ENCODE measurements around the gene INCA1. TPM values are rescaled to one million over a fixed set of nuclear protein-coding genes. Genes with fewer than 3 reads are reported as not detected.
A peak's percentile ranks its signal among the peaks of the same experiment; 100 is the strongest.

The INCA1 gene
- total and polyA plus RNA-seq, 2 of the 13 experiments (the other 11 are each of a cell fraction or from before 2014, with no cell fraction given) = 0.93 to 2.6 TPM

DNA sequence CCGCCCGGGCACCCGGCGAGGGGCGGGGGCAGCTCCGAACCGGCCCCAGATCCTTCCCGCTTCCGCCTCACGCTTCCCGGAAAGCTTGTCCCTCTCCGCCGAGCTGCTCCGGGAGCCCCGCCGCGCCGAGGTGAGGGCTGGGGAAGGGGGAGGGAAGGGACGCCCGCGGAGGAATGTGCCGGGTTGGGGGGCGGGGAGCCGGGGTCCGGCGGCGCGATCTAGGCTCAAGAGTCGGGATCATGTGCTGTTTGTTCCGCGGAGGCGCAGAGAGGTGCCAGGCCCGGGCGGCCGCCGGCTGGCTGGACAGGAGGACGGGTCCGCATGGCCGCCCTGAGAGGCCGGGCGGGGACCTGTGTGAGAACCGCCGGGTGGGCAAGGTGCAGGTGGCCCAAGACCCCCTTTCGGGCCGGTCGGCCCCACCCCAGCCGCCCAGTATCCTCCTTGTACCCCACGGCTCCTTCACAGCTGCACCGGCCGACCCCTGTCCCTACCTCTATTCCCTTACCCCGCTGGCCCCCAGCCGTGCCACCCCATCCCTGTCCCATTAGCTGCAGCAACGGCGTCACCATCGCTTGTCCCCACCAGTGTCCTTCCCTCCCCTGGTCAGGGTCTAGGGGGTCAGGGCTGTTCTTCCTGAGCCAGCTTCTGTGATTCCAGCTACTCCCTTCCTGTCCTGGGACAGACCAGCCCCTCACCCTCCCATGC, 857 bp upstream of the INCA1 start (continued):
- TF ChIP-seq, protein P1, sequence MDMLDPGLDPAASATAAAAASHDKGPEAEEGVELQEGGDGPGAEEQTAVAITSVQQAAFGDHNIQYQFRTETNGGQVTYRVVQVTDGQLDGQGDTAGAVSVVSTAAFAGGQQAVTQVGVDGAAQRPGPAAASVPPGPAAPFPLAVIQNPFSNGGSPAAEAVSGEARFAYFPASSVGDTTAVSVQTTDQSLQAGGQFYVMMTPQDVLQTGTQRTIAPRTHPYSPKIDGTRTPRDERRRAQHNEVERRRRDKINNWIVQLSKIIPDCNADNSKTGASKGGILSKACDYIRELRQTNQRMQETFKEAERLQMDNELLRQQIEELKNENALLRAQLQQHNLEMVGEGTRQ (IDR thresholded peaks at IDR 0.05; ENCODE audit: low read depth, low read length) = no peak
- TF ChIP-seq, protein P1 (CRISPR knock-in tag; IDR thresholded peaks at IDR 0.05; ENCODE audit: borderline replicate concordance) = no peak
- no peak for TF ChIP-seq HNRNPH1 (optimal IDR thresholded peaks at IDR 0.05; ENCODE audit: low read depth, low read length)
- 0 out of 2 replicates have a peak, but pooled peaks have one; percentile 32 for TF ChIP-seq PAX8 (CRISPR knock-in tag; IDR thresholded peaks at IDR 0.05; ENCODE audit: borderline replicate concordance)
- no peak for TF ChIP-seq ZNF256 (CRISPR knock-in tag; conservative IDR thresholded peaks at IDR 0.05)
- TF ChIP-seq, protein P2, sequence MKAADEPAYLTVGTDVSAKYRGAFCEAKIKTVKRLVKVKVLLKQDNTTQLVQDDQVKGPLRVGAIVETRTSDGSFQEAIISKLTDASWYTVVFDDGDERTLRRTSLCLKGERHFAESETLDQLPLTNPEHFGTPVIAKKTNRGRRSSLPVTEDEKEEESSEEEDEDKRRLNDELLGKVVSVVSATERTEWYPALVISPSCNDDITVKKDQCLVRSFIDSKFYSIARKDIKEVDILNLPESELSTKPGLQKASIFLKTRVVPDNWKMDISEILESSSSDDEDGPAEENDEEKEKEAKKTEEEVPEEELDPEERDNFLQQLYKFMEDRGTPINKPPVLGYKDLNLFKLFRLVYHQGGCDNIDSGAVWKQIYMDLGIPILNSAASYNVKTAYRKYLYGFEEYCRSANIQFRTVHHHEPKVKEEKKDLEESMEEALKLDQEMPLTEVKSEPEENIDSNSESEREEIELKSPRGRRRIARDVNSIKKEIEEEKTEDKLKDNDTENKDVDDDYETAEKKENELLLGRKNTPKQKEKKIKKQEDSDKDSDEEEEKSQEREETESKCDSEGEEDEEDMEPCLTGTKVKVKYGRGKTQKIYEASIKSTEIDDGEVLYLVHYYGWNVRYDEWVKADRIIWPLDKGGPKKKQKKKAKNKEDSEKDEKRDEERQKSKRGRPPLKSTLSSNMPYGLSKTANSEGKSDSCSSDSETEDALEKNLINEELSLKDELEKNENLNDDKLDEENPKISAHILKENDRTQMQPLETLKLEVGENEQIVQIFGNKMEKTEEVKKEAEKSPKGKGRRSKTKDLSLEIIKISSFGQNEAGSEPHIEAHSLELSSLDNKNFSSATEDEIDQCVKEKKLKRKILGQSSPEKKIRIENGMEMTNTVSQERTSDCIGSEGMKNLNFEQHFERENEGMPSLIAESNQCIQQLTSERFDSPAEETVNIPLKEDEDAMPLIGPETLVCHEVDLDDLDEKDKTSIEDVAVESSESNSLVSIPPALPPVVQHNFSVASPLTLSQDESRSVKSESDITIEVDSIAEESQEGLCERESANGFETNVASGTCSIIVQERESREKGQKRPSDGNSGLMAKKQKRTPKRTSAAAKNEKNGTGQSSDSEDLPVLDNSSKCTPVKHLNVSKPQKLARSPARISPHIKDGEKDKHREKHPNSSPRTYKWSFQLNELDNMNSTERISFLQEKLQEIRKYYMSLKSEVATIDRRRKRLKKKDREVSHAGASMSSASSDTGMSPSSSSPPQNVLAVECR (CRISPR knock-in tag; IDR thresholded peaks at IDR 0.05; ENCODE audit: borderline replicate concordance) = 0 out of 2 replicates have a peak, but pooled peaks have one; percentile 28
- TF ChIP-seq HNRNPK (IDR thresholded peaks at IDR 0.05; ENCODE audit: low read depth, low read length, poor library complexity, severe bottlenecking) = peak; percentile 48
- no peak for TF ChIP-seq RBAK (CRISPR knock-in tag; IDR thresholded peaks at IDR 0.05)
- peak; percentile 54; the same call in 1 of the 2 replicates for TF ChIP-seq ZNF543 (CRISPR knock-in tag; IDR thresholded peaks at IDR 0.05)
- TF ChIP-seq ZFP36L2 (CRISPR knock-in tag; IDR thresholded peaks at IDR 0.05) = no peak
- no peak for TF ChIP-seq ZNF605 (CRISPR knock-in tag; IDR thresholded peaks at IDR 0.05)
- TF ChIP-seq KAT7 (CRISPR knock-in tag; IDR thresholded peaks at IDR 0.05; ENCODE audit: borderline replicate concordance) = peak; percentile 63; the same call in 1 of the 2 replicates
- 0 out of 2 replicates have a peak, but pooled peaks have one; percentile 6 for TF ChIP-seq HES4 (CRISPR knock-in tag; IDR thresholded peaks at IDR 0.05; ENCODE audit: borderline replicate concordance)
- peak; percentile 4; the same call in 1 of the 2 replicates for TF ChIP-seq DMAP1 (CRISPR knock-in tag; IDR thresholded peaks at IDR 0.05)
- TF ChIP-seq KLF11 (CRISPR knock-in tag; IDR thresholded peaks at IDR 0.05) = no peak
- 0 out of 2 replicates have a peak, but pooled peaks have one; percentile 3 for TF ChIP-seq HOXA3 (CRISPR knock-in tag; IDR thresholded peaks at IDR 0.05)
- TF ChIP-seq, protein P3, sequence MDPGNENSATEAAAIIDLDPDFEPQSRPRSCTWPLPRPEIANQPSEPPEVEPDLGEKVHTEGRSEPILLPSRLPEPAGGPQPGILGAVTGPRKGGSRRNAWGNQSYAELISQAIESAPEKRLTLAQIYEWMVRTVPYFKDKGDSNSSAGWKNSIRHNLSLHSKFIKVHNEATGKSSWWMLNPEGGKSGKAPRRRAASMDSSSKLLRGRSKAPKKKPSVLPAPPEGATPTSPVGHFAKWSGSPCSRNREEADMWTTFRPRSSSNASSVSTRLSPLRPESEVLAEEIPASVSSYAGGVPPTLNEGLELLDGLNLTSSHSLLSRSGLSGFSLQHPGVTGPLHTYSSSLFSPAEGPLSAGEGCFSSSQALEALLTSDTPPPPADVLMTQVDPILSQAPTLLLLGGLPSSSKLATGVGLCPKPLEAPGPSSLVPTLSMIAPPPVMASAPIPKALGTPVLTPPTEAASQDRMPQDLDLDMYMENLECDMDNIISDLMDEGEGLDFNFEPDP (CRISPR knock-in tag; conservative IDR thresholded peaks at IDR 0.05) = peak; percentile 87; the same call in 1 of the 2 replicates
- peak; percentile 36 for TF ChIP-seq ZMYM4 (CRISPR knock-in tag; IDR thresholded peaks at IDR 0.05)

Measured in HepG2 (cell line).